OCI-LY7 (cell line): ENCODE data around the gene CSF1. TPM values are rescaled to one million over a fixed set of nuclear protein-coding genes. Genes with fewer than 3 reads are reported as not detected.

Experiments
- BruUV-seq: library from RNA; stranded (reverse); fragments of 400-500 nt; replicated peaks from 2 replicates; lab custom pipeline; 2021; lab: Mats Ljungman, UMichigan
- CTCF ChIA-PET: fragments of 300-600 bp; sonication (Branson Sonifier 250); formaldehyde crosslinking; loops from one replicate; lab custom pipeline; 2022; ENCODE audit warnings: antibody characterized with exemption; ENCODE audit not compliant: unreplicated experiment; lab: Charles Lee
- POLR2A ChIA-PET: fragments of 300-600 bp; sonication (Branson Sonifier 250); formaldehyde crosslinking; loops from one replicate; lab custom pipeline; 2022; ENCODE audit warnings: antibody characterized with exemption; lab: Charles Lee
- DNase-seq: peaks from one replicate; pipeline ENCODE4 v3.0.0-alpha.2; 2015; ENCODE audit warnings: low spot score
- H2AFZ ChIP-seq: fragments of 200-600 bp; sonication (generic), shearing (Covaris generic); 2 replicates; pipeline ENCODE4 v1.6.1; 2014; ENCODE audit warnings: mild to moderate bottlenecking, antibody characterized with exemption, low read length, moderate library complexity
- H3K27ac ChIP-seq: fragments of 200-600 bp; sonication (generic); 2 replicates; pipeline ENCODE4 v1.5.1; 2014; ENCODE audit warnings: mixed run types, low read depth, mild to moderate bottlenecking, moderate library complexity, low read length, inconsistent platforms; ENCODE audit not compliant: poor library complexity, severe bottlenecking
- H3K36me3 ChIP-seq: fragments of 200-600 bp; sonication (generic); 2 replicates; pipeline ENCODE4 v1.6.1; 2014; ENCODE audit warnings: mild to moderate bottlenecking, antibody characterized with exemption, low read length, moderate library complexity, mixed read lengths; ENCODE audit not compliant: insufficient read depth
- H3K4me1 ChIP-seq: fragments of 200-600 bp; sonication (generic); 2 replicates; pipeline ENCODE4 v1.5.1; 2014; ENCODE audit warnings: mild to moderate bottlenecking, low read length; ENCODE audit not compliant: insufficient read depth, poor library complexity, severe bottlenecking
- H3K4me2 ChIP-seq: fragments of 200-600 bp; sonication (generic); 2 replicates; pipeline ENCODE4 v1.6.1; 2014; ENCODE audit warnings: mild to moderate bottlenecking, low read length
- H3K4me3 ChIP-seq: fragments of 200-600 bp; sonication (generic); 2 replicates; pipeline ENCODE4 v1.5.1; 2014; ENCODE audit warnings: mild to moderate bottlenecking, low read depth, low read length; ENCODE audit not compliant: poor library complexity, severe bottlenecking
- H3K79me2 ChIP-seq: fragments of 200-600 bp; sonication (generic); 2 replicates; pipeline ENCODE4 v1.6.1; 2016; ENCODE audit warnings: low read depth, mild to moderate bottlenecking, low read length, moderate library complexity, mixed read lengths; ENCODE audit not compliant: insufficient read depth
- H3K9me2 ChIP-seq: fragments of 200-600 bp; sonication (generic); 2 replicates; pipeline ENCODE4 v1.6.1; 2016; ENCODE audit warnings: mild to moderate bottlenecking, low read length, mixed read lengths; ENCODE audit not compliant: insufficient read depth
- H3K9me3 ChIP-seq: fragments of 200-600 bp; sonication (generic); 2 replicates; pipeline ENCODE4 v1.6.1; 2014; ENCODE audit warnings: mild to moderate bottlenecking, mixed run types, low read length, mixed read lengths
- H4K20me1 ChIP-seq: fragments of 200-600 bp; sonication (generic); 2 replicates; pipeline ENCODE4 v1.6.1; 2014; ENCODE audit warnings: mild to moderate bottlenecking, antibody characterized with exemption, low read length, moderate library complexity, mixed read lengths; ENCODE audit not compliant: insufficient read depth
- EZH2phosphoT487 ChIP-seq: fragments of 200-600 bp; sonication (generic); IDR thresholded peaks from 2 replicates; pipeline ENCODE4 v1.6.1; 2018; ENCODE audit warnings: low read depth, borderline replicate concordance, mild to moderate bottlenecking, mixed run types, antibody characterized with exemption, low read length, moderate library complexity, mixed read lengths
- intact Hi-C: fragments of 100-400 bp; cut with micrococcal nuclease; formaldehyde crosslinking; loops from one replicate; pipeline ENCODE4 v1.10.0; 2022; ENCODE audit not compliant: unreplicated experiment
- total RNA-seq, 2 experiments: library from RNA; depleted of rRNA in 1 of 2; stranded (reverse); fragments of >200 nt in 1 of 2; shearing (Covaris generic) in 1 of 2; gene quantifications; 2 replicates each; pipeline ENCODE4 v1.2.3, GENCODE V29; 2014 to 2022
- TF ChIP-seq, protein P1 (sequence below): fragments of 200-600 bp; sonication (generic); conservative IDR thresholded peaks from 2 replicates; pipeline ENCODE4 v1.5.1; 2014; ENCODE audit warnings: mild to moderate bottlenecking, antibody characterized with exemption, low read length, moderate library complexity, mixed read lengths

Gene CSF1
- total RNA-seq, 2 experiments from 2014 or later: not detected

DNA sequence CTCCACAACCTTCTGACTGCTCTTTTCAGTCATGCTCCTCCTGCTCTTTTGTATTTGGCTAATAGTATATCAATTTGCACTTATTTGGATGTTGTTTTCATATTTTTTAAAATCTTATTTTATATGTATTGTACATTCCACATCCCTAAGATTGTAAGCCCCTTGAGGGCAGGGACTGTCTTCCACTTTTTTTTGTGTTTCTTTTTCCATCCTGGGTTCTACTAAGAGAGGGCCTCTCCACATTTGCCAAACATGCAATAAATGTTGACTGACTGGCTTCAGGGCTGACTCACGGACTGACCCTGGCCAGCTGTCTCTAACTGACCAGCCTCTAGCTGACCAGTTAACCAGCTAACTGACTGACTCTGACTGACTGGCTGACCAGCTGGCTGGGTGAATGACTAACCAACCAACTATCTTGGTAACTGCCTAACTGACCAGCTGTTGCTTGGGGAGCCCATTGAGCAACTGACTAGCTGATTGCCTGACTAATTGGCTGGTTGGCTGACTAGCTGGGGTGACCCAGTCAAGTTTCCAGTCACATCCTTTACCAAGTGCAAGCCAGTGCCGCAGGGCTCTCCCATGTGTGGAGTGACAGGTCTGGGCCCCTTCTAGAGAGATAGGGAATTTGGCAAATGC is 16.1 kb downstream of the CSF1 start:
- Histone ChIP-seq H3K4me3 (no peak overlapping the region), H3K79me2 (no peaks in the 10 kb centered on the region), H3K27ac (no peak overlapping the region), H4K20me1 (no peaks in the 10 kb centered on the region), H3K9me2 (no peaks in the 10 kb centered on the region), H3K9me3 (no peaks in the 10 kb centered on the region), H3K4me1 (no peaks in the 10 kb centered on the region), H3K36me3 (no peaks in the 10 kb centered on the region), H2AFZ (no peak overlapping the region), H3K4me2 (no peak overlapping the region)
- BruUV-seq: no TSS peak
- ChIA-PET CTCF (no interaction called here), POLR2A (no interaction called here)
- TF ChIP-seq EZH2phosphoT487: no peak
- TF ChIP-seq, protein P1, sequence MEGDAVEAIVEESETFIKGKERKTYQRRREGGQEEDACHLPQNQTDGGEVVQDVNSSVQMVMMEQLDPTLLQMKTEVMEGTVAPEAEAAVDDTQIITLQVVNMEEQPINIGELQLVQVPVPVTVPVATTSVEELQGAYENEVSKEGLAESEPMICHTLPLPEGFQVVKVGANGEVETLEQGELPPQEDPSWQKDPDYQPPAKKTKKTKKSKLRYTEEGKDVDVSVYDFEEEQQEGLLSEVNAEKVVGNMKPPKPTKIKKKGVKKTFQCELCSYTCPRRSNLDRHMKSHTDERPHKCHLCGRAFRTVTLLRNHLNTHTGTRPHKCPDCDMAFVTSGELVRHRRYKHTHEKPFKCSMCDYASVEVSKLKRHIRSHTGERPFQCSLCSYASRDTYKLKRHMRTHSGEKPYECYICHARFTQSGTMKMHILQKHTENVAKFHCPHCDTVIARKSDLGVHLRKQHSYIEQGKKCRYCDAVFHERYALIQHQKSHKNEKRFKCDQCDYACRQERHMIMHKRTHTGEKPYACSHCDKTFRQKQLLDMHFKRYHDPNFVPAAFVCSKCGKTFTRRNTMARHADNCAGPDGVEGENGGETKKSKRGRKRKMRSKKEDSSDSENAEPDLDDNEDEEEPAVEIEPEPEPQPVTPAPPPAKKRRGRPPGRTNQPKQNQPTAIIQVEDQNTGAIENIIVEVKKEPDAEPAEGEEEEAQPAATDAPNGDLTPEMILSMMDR: no peak
- no peak for DNase-seq
- intact Hi-C loops: no loop called here

DNA sequence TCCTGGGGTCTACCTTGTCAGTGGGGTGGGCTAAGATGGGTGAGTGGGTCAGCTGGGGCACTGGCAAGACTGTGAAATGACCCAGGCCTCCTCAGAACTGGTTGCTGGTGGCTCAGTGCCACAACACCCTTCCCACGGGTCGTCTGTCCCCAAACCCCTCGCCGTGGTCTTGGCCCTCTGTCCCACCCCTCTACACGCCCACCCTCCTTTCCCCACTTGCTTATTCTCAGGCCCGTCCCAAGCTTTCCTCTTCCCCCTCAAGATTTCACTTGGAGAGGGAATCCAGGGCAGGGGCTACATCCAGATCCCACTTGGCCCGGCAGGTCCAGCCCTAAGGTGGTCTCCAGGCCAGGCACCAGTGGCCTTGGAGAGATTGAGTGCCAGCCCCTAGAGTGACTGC is 16.7 kb downstream of the CSF1 start:
- no peak for DNase-seq
- no peaks in the 10 kb centered on the region for H3K9me3 ChIP-seq
- H3K9me2 ChIP-seq: no peaks in the 10 kb centered on the region
- ChIA-PET CTCF (no interaction called here), POLR2A (no interaction called here)
- H3K27ac ChIP-seq: no peak overlapping the region
- no peak overlapping the region for H3K4me3 ChIP-seq
- no peaks in the 10 kb centered on the region for H3K79me2 ChIP-seq
- BruUV-seq: no TSS peak
- no peak overlapping the region for H3K4me2 ChIP-seq
- intact Hi-C loops: no loop called here
- no peak for TF ChIP-seq EZH2phosphoT487
- TF ChIP-seq, protein P1: no peak
- H3K4me1 ChIP-seq: no peaks in the 10 kb centered on the region
- H4K20me1 ChIP-seq: no peaks in the 10 kb centered on the region
- no peak overlapping the region for H2AFZ ChIP-seq
- H3K36me3 ChIP-seq: no peaks in the 10 kb centered on the region

DNA sequence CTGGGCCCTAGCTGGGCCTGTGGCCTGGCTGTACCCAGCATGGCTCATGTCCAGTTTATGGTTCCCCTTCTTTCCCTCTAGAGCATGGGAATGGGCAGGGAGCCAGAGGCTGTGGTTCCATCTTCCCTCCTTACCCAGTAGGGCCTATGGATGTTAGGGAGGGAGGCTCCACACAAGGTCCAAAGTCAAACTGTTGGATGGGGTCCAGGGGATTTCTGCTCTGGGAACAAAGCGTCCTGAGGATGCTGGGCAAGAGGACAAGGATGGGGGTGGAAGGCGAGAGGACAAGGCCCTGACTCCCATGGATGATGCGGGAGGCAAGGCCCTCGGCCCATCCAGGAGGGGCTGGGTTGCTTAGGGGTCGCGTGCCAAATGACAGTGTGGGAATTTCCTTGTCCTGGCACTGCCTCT is 17.3 kb downstream of the CSF1 start:
- Histone ChIP-seq H3K36me3 (no peaks in the 10 kb centered on the region), H3K79me2 (no peaks in the 10 kb centered on the region), H2AFZ (no peak overlapping the region), H3K4me1 (no peaks in the 10 kb centered on the region), H4K20me1 (no peaks in the 10 kb centered on the region), H3K4me2 (no peak overlapping the region), H3K4me3 (no peak overlapping the region), H3K27ac (no peak overlapping the region), H3K9me3 (no peaks in the 10 kb centered on the region), H3K9me2 (no peaks in the 10 kb centered on the region)
- ChIA-PET POLR2A (no interaction called here), CTCF (no interaction called here)
- TF ChIP-seq EZH2phosphoT487: no peak
- TF ChIP-seq, protein P1: no peak
- intact Hi-C loops: no loop called here
- BruUV-seq: no TSS peak
- no peak for DNase-seq
